Measurements from ENCODE around the gene CCNT1. TPM values are rescaled to one million over a fixed set of nuclear protein-coding genes. Genes with fewer than 3 reads are reported as not detected.
A peak's percentile ranks its signal among the peaks of the same experiment; 100 is the strongest.

The CCNT1 gene
- total RNA-seq, result 25.0 and 32.1 TPM in 2 replicates

DNA sequence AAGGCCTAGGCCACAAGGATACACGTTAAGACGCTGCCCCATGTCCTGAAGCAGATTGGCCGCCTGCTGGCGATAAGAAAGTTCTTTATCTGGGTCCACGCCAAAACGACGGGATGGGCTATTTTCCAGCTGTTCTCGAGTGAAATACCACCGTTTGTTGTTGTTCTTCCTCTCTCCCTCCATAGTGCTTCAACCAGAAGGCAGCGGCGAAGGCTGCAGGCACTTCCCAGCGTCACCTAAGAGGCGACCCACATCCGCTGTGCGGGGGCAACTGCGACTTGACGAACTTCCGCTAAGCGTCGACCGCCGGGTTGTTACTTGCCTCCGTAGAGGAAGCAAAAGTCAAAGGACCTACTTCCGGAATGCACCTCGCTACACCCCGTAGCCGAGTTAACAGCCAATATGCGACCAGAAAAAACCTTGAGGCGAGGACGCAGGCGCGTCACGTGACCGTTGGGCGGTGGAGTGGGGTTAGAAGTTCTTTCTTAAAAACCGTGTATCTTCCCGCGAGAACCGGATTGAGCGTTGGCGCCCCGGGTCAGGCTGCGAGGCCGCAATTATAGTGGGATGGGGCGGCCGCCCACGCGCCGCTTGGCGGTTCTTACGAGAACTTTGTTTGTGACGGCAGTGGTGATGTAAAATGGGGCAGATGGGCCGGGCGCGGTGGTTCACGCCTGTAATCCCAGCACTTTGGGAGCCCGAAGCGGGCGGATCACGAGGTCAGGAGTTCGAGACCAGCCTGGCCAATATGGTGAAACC is at the start of gene CCNT1:
TSS of gene CCNT1 (minus strand) at position 215 of the 759 bp plus-strand sequence. CDS start at position 183, 32 bp downstream.
- H3K27me3 ChIP-seq (ENCODE audit: insufficient read depth, low read length), result no peaks in the 10 kb centered on the region
- peak; percentile 98 for DNase-seq (ENCODE audit: insufficient read length, low spot score, missing footprints)
- peaks cover 17% of the 10 kb centered on the region for H3K4me1 ChIP-seq (ENCODE audit: insufficient read depth, low read length)
- peak within 1 kb of the TSS; percentile 98 for H3K27ac ChIP-seq (ENCODE audit: low read depth, low read length)
- H3K4me3 ChIP-seq (ENCODE audit: insufficient read depth, low read length), result peak within 1 kb of the TSS; percentile 90
- H4K20me1 ChIP-seq (ENCODE audit: insufficient read depth, low read length), result peaks cover 17% of the 10 kb centered on the region
- H3K36me3 ChIP-seq (ENCODE audit: insufficient read depth, low read length), result peaks cover 26% of the 10 kb centered on the region
- H3K4me2 ChIP-seq (ENCODE audit: insufficient read depth, low read length), result peak within 1 kb of the TSS; percentile 93
- H3K9me3 ChIP-seq (ENCODE audit: low read depth, low read length), result no peaks in the 10 kb centered on the region
- peak; percentile 31 for TF ChIP-seq CTCF (IDR thresholded peaks at IDR 0.05; ENCODE audit: extremely low read depth, low read depth, low read length)
- peak within 1 kb of the TSS; percentile 94 for H2AFZ ChIP-seq (ENCODE audit: low read length)
- H3K79me2 ChIP-seq (ENCODE audit: insufficient read depth, low read length), result peaks cover 46% of the 10 kb centered on the region

- no peak for TF ChIP-seq CTCF (IDR thresholded peaks at IDR 0.05; ENCODE audit: extremely low read depth, low read depth, low read length)
- Histone ChIP-seq H3K27me3 (ENCODE audit: insufficient read depth, low read length) (no peaks in the 10 kb centered on the region), H3K79me2 (ENCODE audit: insufficient read depth, low read length) (no peaks in the 10 kb centered on the region), H2AFZ (ENCODE audit: low read length) (no peak overlapping the region), H3K36me3 (ENCODE audit: insufficient read depth, low read length) (peaks cover 28% of the 10 kb centered on the region), H3K4me3 (ENCODE audit: insufficient read depth, low read length) (no peak overlapping the region), H4K20me1 (ENCODE audit: insufficient read depth, low read length) (peaks cover 18% of the 10 kb centered on the region), H3K27ac (ENCODE audit: low read depth, low read length) (peak overlapping the region; percentile 13), H3K9me3 (ENCODE audit: low read depth, low read length) (no peaks in the 10 kb centered on the region), H3K4me1 (ENCODE audit: insufficient read depth, low read length) (peaks cover 23% of the 10 kb centered on the region), H3K4me2 (ENCODE audit: insufficient read depth, low read length) (peak overlapping the region; percentile 24)
- DNase-seq (ENCODE audit: insufficient read length, low spot score, missing footprints), result peak; percentile 54
Observed at GRCh38 chr12:48765753-48766162, 49.3 kb upstream of the CCNT1 start.

DNA sequence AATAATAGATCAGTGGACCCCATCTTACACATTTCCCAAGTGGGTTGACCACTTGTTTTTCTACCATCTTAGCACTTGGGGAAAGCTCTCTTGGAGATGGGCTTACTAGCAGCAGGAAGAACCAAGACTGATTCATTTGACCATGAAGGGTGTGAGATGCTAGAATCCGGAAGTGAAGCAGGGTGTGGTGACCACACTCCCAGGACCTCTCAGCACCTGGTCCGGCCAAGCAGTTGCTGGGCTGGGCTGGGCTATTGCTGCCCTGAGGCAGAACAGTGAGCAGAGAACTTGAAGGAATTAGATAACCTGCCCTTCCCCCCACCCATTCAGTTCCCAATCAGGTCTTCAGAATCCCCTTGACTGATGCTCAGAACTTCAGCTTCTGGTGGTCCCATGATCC is 48.0 kb upstream of the CCNT1 start:
- Histone ChIP-seq H3K27ac (ENCODE audit: low read depth, low read length) (no peak overlapping the region), H3K4me3 (ENCODE audit: insufficient read depth, low read length) (no peak overlapping the region), H3K4me1 (ENCODE audit: insufficient read depth, low read length) (peaks cover 23% of the 10 kb centered on the region), H3K27me3 (ENCODE audit: insufficient read depth, low read length) (no peaks in the 10 kb centered on the region), H3K9me3 (ENCODE audit: low read depth, low read length) (no peaks in the 10 kb centered on the region), H3K36me3 (ENCODE audit: insufficient read depth, low read length) (peaks cover 22% of the 10 kb centered on the region), H3K79me2 (ENCODE audit: insufficient read depth, low read length) (no peaks in the 10 kb centered on the region), H2AFZ (ENCODE audit: low read length) (no peak overlapping the region), H3K4me2 (ENCODE audit: insufficient read depth, low read length) (no peak overlapping the region), H4K20me1 (ENCODE audit: insufficient read depth, low read length) (peaks cover 18% of the 10 kb centered on the region)
- no peak for TF ChIP-seq CTCF (IDR thresholded peaks at IDR 0.05; ENCODE audit: extremely low read depth, low read depth, low read length)
- DNase-seq (ENCODE audit: insufficient read length, low spot score, missing footprints), result no peak

GRCh38 chr12:48758737-48759136 is 42.2 kb upstream of the CCNT1 start:
- Histone ChIP-seq H3K4me1 (ENCODE audit: insufficient read depth, low read length) (no peaks in the 10 kb centered on the region), H3K9me3 (ENCODE audit: low read depth, low read length) (no peaks in the 10 kb centered on the region), H3K4me3 (ENCODE audit: insufficient read depth, low read length) (no peak overlapping the region), H4K20me1 (ENCODE audit: insufficient read depth, low read length) (no peaks in the 10 kb centered on the region), H3K36me3 (ENCODE audit: insufficient read depth, low read length) (no peaks in the 10 kb centered on the region), H3K27ac (ENCODE audit: low read depth, low read length) (no peak overlapping the region), H3K4me2 (ENCODE audit: insufficient read depth, low read length) (no peak overlapping the region), H2AFZ (ENCODE audit: low read length) (no peak overlapping the region), H3K27me3 (ENCODE audit: insufficient read depth, low read length) (no peaks in the 10 kb centered on the region), H3K79me2 (ENCODE audit: insufficient read depth, low read length) (no peaks in the 10 kb centered on the region)
- TF ChIP-seq CTCF (IDR thresholded peaks at IDR 0.05; ENCODE audit: extremely low read depth, low read depth, low read length), result no peak
- DNase-seq (ENCODE audit: insufficient read length, low spot score, missing footprints), result no peak

All from osteoblast (primary cell).